GM21390 (cell line): Measurements from ENCODE around the gene GPM6B.
"Not testable (repeated sequence)": the region's sequence is repeated elsewhere in the genome, so short reads cannot be mapped to it uniquely, and the experiment has no call there.

Experiments used
- ATAC-seq: cut with Tn5 transposase; IDR thresholded peaks from one replicate; pipeline ENCODE4 v1.9.1; 2021; ENCODE audit not compliant: unreplicated experiment

Gene GPM6B

GRCh38 chrX:13732246-13733067, 84.4 kb downstream of the GPM6B start:
- ATAC-seq, result no peak

- ATAC-seq, result not testable (repeated sequence)
These were observed 86.4 kb downstream of the GPM6B start for GRCh38 chrX:13730523-13730922.

GRCh38 chrX:13726583-13726982, 90.3 kb downstream of the GPM6B start:
- not testable (repeated sequence) for ATAC-seq

DNA sequence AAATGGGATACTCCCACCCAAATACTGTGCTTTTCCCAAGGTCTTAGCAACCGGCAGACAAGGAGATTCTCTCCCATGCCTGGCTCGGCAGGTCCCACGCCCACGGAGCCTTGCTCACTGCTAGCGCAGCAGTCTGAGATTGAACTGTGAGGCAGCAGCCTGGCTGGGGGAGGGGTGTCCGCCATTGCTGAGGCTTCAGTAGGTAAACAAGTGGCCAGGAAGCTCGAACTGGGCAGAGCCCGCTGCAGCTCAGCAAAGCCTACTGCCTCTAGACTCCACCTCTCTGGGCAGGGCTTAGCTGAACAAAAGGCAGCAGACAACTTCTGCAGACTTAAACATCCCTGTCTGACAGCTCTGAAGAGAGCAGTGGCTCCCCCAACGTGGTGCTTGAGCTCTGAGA, 92.0 kb downstream of the GPM6B start:
- ATAC-seq, result not testable (repeated sequence)

GRCh38 chrX:13721819-13722519, 94.9 kb downstream of the GPM6B start:
- no peak for ATAC-seq

DNA sequence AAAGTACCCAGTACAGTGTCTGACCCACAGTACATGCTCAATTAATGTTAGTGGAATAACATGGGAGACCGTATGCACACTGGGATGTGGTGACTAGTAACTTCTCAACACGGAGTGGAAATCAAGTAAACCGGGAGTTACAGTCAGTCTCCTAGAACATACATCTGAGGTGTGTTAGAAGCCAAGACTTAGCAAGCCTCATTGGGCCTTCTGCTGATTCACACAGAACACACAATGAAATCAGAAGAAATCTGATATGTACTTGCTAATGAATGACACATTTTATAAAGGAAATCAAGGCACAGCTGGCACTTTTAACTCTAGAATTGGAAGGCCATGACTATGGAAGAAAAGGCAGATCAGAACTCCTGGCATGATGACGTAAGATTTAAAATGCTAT, 95.5 kb downstream of the GPM6B start:
- ATAC-seq, result no peak
